SU-DHL-6 (cell line): ENCODE data around the gene MBD5.

Experiments used
- EZH2phosphoT487 ChIP-seq: fragments of 200-600 bp; sonication (generic), shearing (Covaris generic); conservative IDR thresholded peaks from 2 replicates; pipeline ENCODE4 v1.6.1; 2018; ENCODE audit warnings: mild to moderate bottlenecking, antibody characterized with exemption, low read length, moderate library complexity, mixed read lengths
- TF ChIP-seq, protein P1 (sequence below): fragments of 200-600 bp; sonication (generic); IDR thresholded peaks from one replicate; pipeline ENCODE4 v1.5.1; 2017; ENCODE audit warnings: antibody characterized with exemption, mild to moderate bottlenecking, low read length, moderate library complexity; ENCODE audit not compliant: insufficient read depth, poor library complexity, severe bottlenecking

GRCh38 chr2:148102641-148103040 is 81.8 kb downstream of the MBD5 start:
- TF ChIP-seq, protein P1, sequence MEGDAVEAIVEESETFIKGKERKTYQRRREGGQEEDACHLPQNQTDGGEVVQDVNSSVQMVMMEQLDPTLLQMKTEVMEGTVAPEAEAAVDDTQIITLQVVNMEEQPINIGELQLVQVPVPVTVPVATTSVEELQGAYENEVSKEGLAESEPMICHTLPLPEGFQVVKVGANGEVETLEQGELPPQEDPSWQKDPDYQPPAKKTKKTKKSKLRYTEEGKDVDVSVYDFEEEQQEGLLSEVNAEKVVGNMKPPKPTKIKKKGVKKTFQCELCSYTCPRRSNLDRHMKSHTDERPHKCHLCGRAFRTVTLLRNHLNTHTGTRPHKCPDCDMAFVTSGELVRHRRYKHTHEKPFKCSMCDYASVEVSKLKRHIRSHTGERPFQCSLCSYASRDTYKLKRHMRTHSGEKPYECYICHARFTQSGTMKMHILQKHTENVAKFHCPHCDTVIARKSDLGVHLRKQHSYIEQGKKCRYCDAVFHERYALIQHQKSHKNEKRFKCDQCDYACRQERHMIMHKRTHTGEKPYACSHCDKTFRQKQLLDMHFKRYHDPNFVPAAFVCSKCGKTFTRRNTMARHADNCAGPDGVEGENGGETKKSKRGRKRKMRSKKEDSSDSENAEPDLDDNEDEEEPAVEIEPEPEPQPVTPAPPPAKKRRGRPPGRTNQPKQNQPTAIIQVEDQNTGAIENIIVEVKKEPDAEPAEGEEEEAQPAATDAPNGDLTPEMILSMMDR, result no peak
- TF ChIP-seq EZH2phosphoT487, result no peak
